Fibroblast of skin of left biceps (primary cell): ENCODE data around the gene EVPL.

Experiments used
- DNase-seq, 2 experiments: peaks; one replicate each; pipeline ENCODE4 v3.0.0-alpha.2; 2013; ENCODE audit warnings: low read depth in 2 of 2

Gene EVPL

DNA sequence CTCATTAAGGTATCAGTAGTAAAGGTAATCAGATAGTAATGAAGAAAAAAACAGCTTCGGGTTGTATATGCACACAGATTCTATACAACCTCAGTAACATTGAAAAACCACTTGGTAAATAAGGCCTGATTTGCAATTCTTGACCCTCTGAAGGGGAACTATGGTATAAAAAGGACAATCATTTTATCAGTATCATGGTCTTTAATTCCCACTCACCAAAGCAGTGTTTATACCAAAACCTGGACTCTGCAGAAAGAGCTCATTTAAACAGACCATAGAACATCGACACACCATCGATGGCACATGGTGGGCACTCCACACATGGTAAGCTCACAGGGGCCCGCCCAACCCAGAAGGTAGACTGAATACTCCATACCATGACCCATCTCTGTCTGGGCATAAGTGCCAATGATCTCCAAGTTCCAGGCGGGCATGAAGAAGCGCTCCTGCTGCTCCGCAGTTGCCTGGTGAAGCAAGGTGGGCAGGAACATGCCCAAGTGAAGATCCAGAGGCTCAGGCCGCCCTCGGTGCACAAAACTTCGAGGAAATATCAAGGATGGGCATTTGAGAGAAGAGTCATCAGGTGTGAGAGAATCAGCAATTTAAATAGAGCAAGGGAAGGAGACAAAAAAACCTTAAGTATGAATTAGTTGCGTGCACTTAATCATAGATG, 67.1 kb downstream of the EVPL start:
- no peak for DNase-seq

DNA sequence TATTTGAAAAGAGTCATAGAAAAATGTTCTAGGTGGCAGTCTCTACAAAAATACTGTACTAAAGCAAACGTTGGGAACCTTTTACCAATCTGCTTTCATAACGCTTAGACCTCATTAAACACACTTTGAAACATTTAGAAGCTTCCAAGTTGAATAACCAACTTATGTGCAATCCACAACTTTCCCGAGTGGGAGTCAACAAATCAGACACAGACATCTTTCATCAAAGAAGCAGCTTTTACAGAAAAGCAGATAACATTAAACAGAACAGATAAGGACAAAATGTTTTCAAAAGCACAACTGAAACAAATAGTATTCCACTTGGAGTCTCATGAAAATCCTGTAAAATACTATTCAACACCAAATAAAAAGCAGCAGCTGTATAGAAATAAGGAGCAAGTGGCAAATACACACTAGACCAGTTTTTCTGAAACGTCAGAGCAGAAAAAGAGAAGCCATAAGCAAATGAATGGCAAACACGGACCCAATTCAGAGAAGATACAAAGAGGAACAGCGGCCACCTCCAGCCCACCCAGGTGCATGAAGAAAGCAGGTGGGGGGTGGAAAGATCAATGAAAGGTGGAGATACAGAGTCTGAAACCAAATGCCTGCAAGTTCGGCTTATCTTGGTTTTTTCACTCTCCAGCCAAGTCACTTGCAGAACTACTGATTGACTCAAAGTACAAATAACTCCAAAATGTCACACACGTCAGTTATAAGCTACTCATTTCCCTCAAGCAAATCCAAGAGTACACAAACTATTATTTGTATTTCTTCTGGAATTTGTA, 67.9 kb downstream of the EVPL start:
- no peak for DNase-seq
